GM19467 (cell line): Measurements from ENCODE around the gene BTBD2.
"Not testable (repeated sequence)": the region's sequence is repeated elsewhere in the genome, so short reads cannot be mapped to it uniquely, and the experiment has no call there.

Experiments
- ATAC-seq: cut with Tn5 transposase; IDR thresholded peaks from one replicate; pipeline ENCODE4 v1.9.1; 2021; ENCODE audit warnings: mild to moderate bottlenecking, moderate library complexity; ENCODE audit not compliant: unreplicated experiment

Gene BTBD2

DNA sequence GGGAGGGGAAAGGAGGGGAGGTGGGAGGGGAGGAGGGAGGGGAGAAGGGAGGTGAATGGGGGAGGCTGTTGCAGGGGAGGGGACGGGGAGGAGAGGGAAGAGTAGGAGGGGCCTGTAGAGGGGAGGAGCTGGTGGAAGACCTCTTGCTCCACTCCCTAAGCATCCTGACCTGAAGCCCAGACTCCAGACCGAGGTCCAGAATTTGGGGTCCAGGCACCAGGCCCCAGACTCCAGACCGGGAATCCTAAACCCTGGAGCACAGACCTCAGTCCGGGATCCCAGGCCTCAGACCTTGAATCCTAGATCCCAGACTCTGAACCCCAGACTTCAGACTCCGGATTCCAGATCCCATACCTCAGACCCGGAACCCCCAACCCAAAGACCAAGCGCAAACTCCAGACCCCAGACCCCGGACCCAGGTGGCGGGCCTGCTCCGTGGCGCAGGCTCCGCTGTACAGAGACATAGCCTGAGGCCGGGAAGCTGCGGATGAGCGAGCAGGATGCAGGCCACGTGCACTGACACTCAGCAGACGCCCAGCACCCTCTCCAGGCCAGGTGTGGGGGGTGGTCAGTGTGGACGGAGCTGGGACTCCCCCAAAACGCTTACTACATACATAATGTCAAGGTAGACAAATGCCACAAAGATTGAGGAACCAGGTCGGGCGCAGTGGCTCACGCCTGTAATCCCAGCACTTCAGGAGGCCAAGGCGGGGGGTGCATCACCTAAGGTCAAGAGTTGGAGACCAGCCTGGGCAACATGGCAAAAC is 710 bp upstream of the BTBD2 start:
- ATAC-seq = no peak

DNA sequence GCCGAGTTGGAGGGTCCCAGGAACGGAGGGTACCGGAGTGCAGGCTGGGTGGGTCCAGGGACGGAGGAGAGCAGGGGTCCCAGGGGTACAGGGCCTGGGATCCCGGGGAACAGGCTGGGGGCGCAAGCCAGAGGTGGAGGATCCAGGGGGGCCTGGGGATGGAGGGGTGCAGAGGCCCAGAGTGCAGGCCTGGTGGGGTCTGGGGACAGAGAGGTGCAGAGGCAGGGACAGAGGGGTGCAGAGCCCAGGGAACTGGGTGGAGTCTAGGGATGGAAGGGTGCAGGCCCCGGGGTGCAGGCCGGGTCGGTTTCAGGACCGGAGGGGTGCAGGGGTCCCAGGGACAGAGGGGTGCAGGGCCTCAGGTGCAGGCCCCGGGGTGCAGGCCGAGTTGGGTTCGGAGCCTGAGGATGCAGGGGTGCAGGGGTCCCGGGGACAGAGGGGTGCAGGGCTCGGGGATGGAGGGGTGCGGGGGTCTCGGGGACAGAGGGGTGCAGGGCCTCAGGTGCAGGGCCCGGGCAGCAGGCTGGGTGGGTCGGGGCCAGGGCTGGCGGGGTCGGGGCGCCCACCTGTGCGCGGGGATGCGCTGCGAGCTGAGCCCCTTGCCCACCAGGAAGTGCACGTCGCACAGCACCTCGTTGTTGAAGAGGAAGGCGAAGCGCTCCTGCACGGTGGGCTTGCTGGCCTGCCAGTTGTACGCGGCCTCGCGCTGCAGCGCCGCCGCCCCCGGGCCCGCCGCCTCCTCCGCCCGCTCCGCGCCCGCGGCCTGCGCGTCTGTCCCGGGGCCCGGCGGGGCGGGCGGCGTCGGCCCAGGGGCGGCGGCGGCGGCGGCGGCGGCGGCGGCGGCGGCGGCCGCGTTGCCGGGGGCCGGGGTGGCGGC is 545 bp downstream of the BTBD2 start:
- ATAC-seq = no peak

DNA sequence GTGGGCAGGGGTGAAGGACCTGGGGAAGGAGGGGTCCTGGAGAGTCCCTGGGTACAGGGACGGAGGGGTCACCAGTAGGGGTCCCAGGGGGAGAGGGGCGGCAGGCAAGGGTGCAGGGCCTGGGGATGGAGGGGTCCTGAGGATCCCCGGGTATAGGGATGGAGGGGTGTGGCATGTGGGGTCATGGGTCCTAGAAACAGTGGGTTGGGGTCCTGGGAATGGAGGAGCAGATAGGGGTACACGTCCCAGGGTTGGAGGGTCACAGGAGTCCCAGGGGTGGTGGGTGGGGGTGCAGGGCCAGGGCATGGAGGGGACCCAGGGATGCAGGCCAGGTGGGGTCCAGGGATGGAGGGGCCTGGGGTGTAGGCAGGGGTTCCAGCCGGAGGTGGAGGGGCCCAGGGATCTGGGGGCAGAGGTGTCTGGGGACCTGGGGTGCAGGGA is 1.4 kb downstream of the BTBD2 start:
- ATAC-seq = no peak

DNA sequence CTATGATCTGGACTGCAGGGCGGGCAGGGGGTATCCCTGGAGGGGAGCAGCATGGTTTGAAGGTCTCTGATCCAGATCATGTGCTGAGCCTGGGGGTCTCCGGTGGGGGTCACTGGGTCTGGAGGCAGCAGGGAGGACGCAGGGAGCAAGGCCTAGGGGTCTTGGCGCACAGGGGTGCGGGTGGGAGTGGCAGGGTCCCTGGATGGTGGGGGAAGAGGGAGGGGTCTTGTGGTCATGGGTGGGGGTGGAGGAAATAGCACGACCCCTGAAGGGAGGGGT is 1.9 kb downstream of the BTBD2 start:
- no peak for ATAC-seq

DNA sequence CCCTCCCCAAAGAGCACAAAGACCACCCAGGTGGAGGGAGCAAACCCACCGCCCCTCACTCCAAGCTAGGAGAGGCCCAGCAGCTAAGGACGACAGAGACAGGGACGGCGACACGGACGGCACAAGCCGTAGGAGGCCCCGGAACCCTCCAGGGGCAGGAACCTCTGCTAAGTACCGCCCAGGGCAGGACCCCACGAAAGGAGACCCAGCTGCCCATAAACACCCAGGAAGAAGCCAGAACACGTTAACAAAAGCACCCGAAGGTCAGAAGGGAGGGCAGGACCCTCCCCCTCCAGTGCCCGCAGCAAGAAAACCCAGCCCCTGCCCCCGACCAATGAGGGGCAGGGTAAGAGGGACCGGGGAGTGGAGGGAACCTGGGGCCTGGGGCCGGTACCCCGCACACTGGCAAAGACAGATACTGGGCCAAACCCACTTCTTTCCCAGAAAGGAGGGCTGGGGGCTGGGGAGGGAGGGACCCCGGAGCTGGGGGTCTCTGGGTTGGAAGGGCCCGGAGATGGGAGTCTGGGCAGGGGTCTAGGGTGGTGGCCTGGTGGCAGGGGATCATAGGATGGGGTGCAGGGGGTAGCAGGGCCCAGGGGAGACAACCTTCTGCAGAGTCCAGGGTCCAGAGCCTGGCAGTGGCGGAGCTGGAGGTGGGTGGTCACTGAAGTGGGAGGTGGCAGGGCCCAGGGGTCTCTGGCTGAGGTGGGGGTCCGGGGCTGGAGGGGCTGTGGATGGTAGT is 2.4 kb downstream of the BTBD2 start:
- no peak for ATAC-seq

DNA sequence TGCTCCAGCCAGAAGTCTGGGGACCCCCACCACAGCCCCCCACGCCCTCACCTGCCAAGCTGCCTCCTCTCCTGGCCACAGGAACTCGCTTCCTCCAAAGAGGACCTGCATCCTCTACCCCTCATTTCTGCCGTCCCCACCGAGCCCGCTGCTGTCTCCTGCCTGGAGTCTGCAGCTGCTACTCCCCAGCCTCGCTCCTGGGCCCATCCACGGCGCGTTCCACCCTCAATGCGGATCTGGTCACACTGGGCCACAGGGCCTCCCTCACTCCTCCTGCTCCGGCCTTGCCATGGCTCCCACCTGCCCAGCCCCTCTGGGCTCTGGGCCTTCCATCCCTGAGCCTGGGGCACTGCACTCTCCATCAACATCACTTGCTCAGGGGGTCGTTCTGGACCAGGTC is 4.3 kb downstream of the BTBD2 start:
- ATAC-seq = no peak

DNA sequence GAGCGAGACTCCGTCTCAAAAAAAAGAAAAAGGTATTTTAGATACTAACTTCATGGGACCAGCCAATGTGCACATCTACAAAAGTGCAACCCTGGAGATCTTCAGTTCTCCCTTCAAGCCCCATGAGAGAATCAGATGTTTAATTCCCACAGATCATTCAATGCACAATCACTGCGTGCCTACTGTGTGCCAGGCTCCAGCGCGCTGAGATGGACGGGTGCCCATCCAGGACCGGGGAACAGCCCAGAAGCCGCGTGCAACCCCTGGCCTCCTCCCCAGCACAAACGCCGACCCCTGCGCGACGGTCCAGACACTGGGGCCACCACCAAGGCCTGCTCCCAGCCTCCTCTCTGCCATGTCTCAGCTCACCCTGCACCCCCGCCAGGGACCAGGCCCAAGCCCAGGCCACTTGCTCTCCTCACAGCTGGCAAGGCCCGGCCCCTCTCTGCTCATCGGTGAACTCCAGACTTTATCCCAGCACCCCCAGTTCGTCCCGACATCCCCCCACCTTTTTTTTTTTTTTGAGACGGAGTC is 5.3 kb downstream of the BTBD2 start:
- ATAC-seq = no peak

DNA sequence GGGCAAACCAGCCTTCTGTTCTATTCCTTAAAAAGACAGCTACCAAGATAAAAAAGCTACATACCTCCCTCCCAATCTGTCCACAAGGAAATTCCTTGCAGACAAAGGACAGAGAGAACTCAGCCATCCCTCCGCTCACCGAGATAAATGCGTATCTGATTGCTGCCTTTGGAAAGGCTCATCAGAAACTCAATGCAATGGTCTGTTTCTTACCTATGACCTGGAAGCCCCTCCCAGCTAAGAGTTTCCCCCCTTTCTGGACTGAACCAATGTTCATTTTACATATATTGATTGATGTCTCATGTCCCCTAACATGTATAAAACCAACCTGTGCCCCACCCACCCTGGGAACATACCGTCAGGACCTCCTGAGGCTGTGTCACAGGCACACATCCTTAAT is 11.6 kb downstream of the BTBD2 start:
- no peak for ATAC-seq

DNA sequence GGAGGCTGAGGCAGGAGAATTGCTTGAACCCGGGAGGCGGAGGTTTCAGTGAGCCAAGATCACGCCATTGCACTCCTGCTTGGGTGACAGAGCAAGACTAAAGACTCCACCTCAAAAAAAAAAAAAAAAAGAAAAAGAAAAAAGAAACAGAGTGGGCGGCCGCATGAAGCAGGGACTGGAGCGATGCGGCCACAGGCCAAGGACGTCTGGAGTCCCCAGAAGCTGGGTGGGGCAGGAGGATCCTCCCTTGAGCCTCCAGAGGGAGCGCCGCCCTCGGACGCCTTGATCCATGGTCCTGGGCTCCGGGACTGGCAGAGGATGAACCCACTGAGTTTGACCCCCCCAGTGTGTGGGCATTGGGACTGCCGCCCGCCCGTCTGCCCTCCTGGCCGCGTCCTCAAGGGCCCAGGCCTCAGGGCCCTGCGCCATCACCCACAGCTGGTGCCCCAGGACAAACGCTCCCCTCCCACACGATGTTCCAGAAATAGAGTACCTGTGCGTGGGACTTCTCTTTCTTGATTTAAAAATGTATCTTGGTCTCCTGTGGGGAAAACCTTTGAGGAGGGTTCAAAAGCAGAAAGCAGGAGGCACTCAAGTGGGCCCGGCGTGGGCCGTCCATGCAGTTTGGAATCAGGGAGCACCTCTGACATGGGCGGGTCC is 15.5 kb downstream of the BTBD2 start:
- ATAC-seq = no peak

DNA sequence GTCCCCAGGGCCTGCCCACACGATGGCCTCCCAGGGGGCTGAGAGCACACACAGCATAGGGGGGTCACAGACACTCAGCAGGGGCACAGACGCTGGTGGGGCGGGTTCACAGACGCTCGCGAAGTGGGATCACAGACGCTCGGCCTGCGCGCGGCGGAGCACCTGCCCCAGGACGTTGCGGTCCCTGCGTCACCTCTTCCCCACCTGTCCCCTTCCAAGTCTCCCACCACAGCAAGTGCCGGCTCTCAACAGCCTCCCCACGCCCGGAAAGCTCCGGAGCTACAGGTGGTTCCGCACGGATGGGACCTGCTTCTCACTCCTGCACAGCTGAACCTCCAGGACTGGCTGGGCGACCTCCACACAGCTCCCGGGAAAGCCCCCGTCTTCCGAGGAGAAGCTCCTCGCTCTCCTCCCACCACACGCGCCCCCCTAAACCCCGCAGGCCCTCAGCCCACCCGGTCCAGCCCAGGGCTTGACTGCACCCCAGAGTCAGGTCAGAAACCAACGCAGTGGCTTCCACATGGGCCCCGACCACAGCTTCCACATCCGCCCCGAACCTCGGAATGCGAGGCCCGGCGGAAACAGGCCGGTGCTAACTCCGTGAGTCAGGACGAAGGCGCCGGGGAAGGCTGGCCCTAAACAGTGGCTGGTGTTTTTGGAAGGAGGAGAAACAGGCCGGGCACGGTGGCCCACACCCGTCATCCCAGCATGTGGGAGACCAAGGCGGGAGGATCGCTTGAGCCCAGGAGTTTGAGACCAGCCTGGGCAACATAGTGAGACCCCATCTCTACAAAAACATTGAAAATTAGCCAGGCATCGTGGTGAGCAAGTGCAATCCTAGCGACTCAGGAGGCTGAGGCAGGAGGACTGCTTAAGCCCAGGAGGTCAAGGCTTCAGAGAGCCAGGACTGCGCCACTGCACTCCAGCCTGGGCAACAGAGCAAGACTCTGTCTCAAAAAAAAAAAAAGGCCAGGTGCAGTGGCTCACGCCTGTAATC is 16.5 kb downstream of the BTBD2 start:
- ATAC-seq = no peak

DNA sequence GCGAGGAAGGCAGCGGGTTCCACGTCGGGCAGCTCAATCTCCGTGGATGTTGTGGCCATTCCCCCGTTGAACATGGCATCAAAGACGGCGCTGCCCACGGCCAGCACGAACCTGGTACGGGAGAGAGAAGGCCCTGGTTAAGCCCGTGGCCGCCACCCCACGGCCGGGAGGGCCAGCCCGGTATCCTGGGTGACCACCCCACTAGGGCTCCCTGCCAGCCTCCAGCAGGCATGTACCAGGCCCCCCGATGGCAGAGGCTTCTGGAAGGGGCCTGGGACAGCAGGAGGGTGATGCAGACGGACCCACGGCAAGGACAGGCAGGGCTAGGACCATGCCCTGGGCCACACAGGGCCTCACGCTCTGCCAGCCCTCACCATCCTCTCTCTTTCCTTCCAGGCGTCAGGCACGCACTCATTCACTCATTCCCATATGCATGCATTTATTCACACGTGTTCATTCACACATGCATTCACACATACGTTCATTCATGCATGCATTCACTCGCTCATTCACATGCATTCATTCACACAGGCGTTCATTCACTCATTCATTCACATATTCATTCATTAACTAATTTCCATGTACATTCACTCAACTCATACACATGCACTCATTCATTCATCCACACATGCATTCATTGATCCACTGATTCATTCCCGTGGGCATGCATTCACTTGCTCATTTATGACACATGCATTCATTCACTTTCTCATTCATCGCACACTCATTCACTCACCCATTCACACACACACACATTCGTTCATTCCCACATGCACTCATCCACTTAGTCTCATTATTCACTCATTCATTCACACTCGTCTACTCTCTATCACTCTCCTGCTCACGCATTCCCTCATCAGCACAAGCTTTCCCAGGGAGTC is 17.9 kb downstream of the BTBD2 start:
- no peak for ATAC-seq

DNA sequence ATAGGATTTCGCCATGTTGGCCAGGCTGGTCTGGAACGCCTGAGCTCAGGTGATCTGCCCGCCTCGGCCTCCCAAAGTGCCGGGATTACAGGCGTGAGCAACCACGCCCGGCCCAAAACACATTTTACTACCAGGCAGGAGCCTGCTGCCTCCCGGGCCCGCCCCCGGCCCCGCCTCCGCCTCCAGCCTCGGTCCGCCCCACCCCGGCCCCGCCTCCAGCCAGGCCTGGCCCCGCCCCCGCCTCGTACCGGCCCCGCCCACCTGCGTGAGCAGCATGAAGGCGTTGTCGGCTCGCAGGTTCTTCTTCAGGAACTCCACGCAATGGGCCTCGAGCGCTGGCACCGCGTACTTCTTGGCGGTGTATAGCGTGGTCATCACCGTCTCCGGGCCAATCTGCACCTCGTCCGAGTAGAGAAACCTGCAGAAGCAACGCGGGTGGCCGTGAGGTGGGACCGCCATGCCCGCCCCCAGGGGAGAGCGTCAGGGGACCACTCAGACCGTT is 22.7 kb downstream of the BTBD2 start:
- no peak for ATAC-seq

DNA sequence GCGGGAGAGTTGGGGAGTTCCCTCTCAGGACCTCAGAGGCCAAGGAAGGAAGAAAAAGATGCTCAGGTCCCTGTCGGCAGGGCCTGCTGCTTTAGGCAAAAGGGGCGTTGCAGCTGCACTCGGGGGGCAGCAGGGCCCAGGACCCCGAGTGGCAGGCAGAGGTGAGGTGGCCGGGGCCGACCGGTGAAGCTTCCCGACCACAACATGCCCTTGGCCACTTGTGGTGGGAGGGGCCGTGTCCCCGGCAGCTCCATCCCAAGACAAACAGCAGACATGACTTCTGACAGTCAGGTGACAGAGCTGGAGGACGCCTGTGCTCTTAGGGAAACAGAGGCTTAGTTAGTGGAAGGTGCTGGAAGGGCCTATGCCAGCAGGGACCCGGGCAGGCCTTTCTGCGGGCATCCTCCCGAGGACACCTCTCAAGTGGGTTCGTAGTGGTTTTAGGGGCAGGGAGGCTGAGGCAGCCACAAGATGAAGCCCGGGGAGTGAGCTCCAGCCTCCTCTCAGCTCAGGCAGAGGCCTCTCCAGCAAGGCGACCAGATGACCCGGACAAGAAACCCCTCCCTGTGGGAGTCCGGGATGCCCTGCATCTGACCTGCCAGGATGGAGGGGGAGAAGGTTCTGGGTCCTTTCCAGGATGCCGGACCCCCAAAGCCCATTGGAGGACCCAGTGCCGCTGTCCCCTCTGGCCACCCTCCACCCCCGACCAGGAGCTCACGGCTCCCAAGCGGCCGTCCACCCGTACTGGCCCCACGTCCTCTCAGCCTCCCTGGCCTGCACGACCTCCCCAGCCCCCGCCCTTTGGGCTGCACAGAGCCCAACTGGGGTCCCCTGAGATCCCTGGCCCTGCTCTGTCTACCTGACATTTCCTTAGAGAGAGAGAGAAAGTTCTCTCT is 24.2 kb downstream of the BTBD2 start:
- ATAC-seq = no peak

DNA sequence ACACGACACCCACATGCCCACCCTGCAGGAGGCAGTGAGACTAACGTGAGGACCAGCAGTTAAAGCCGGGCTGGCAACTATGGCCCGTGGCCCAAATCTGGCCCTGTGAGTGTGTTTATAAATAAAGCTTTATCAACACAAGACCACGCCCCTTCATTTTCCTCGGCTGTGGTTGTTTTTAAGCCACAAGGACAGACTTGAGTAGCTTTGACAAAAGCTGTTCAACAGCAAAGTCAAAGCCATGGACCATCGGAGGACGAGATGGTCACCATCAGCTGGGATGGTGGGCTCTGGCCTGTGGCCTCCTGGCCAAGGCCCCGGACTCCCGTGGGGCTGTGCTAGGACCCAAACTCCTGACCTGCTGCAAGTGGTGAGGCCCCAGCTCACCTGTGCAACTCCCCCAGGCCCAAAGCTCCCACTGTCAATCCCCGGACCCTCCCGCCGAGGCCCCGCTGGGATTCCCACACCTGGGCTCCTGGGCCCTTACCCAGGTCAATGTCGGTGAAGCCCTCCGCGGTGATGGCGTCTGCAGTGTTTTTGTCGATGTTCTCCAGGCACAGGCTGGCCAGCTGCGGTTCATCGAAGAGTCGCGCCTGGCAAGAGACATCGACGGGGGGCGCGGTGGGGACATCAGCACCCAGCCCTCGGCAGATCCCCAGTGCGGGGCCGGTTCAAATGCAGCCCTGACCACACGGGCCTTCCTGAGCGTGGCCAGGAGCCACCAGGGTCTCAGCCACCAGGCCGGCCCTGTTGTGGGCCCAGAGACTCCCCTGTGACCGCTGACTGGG is 25.1 kb downstream of the BTBD2 start:
- no peak for ATAC-seq

DNA sequence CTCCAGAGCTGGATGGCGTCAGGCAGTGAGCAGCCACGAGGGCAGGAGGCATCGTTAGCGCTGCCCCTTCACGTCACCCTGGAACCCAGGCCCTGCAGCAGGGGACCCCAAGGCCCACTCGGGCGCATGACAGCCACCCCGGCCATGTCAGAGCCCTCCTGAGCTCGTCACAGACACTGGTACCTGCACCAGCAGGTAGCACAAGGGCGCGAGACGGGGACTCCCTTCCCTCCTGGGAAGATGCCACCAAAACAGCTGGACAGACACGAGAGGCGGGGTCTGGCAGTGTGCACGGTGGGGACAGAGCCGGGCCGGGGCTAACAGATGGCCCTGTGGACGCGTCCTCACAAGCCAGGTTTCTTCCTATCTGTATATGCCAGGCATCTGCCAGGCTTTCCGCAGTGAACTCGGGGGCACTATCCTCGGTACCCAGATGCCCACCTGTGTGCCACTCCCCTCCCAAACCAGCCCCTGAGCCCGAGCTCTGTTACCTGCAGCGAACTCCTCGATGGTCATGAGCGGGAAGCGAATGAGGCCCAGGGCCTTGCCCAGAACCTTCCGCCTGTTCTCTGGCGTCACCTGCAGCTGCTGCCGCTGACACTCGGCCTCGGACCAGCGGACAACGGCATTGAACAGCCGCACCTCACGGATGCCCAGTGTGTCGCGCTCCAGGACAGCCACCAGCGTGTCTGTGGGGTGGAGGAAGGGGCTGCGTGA is 25.8 kb downstream of the BTBD2 start:
- ATAC-seq = no peak

DNA sequence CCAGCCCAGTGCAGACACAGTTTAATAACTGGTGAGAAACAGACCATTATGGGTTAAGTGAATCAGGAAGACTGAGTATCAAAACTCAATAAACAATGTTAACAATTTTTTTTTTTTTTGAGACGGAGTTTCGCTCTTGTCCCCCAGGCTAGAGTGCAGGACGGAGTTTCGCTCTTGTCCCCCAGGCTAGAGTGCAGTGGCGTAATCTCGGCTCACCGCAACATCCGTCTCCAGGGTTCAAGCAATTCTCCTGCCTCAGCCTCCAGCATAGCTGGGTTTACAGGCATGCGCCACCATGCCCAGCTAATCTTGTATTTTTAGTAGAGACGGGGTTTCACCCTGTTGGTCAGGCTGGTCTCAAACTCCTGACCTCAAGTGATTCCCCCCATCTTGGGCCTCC is 27.1 kb downstream of the BTBD2 start:
- not testable (repeated sequence) for ATAC-seq
